Bone marrow (tissue), 2 donors: ENCODE measurements around the gene MUC5AC.
"Not testable (repeated sequence)": the region's sequence is repeated elsewhere in the genome, so short reads cannot be mapped to it uniquely, and the experiment has no call there.

ENCODE experiments used
- DNase-seq, 2 donors: peaks; one replicate each; lab custom pipeline; 2025; lab: John Stamatoyannopoulos, UW

The MUC5AC gene

GRCh38 chr11:1177771-1178090 is 20.0 kb downstream of the MUC5AC start:
- no peak for DNase-seq

GRCh38 chr11:1178201-1178885 is 20.6 kb downstream of the MUC5AC start:
- no peak for DNase-seq

DNA sequence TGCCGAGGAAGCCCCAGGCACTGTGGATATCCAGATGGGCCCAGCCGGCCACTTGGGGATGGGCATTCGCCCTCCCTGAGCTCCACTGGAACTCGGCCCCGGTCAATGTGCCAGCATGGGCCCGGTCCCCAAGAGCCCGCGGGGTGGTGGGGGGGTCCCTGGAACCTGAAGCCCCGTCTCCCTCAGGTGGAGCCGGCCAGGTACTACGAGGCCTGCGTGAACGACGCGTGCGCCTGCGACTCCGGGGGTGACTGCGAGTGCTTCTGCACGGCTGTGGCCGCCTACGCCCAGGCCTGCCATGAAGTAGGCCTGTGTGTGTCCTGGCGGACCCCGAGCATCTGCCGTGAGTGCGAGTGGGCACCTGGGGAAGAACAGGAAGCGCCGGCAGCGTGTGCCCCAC is 21.2 kb downstream of the MUC5AC start:
- DNase-seq = no peak

- no peak for DNase-seq
These were observed 21.9 kb downstream of the MUC5AC start for GRCh38 chr11:1179641-1180040.

DNA sequence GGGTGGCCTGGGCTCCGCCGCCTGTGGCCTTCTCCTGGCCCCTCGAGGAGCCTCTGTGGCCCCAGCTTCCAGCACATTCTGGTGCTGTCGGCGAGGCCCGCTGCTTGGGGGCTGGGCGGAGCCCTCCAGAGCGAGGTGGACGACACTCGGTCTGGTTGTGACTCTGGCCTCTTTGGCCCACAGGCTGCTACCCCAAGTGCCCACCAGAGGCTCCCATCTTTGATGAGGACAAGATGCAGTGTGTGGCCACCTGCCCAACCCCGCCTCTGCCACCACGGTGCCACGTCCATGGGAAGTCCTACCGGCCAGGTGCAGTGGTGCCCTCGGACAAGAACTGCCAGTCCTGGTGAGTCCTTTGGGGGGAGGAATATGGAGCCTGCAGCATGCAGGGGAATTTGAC is 22.4 kb downstream of the MUC5AC start:
- DNase-seq = no peak

- DNase-seq = no peak
These were observed 23.2 kb downstream of the MUC5AC start for GRCh38 chr11:1180947-1181391.

- DNase-seq = no peak
These were observed 23.7 kb downstream of the MUC5AC start for GRCh38 chr11:1181420-1181819.

DNA sequence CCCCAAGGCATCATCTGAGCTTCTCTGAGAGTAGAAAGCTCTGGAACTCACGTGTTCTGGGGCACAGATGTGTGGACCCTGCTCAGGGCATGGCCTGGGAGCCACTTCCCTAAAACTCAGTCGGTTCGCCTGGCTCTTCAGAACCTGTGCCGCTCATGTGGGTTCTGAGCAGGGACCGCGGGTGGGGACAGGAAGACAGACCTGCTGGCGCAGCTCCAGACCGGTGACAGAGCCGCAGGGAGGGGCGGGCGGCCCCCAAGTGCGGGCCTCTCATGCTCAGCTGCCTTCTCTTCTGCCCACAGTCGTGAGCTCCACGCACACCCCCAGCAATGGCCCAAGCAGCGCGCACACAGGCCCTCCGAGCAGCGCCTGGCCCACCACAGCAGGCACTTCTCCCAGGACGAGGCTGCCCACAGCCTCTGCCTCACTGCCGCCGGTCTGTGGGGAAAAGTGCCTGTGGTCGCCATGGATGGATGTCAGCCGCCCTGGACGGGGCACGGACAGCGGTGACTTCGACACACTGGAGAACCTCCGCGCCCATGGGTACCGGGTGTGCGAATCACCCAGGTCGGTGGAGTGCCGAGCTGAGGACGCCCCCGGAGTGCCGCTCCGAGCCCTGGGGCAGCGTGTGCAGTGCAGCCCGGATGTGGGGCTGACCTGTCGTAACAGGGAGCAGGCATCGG is 24.2 kb downstream of the MUC5AC start:
- no peak for DNase-seq

DNA sequence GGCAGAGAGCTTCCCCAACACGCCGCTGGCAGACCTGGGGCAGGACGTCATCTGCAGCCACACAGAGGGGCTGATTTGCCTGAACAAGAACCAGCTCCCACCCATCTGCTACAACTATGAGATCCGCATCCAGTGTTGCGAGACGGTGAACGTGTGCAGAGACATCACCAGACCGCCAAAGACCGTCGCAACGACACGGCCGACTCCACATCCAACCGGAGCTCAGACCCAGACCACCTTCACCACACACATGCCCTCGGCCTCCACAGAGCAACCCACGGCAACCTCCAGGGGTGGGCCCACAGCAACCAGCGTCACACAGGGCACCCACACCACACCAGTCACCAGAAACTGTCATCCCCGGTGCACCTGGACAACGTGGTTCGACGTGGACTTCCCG is 26.4 kb downstream of the MUC5AC start:
- DNase-seq = not testable (repeated sequence)

GRCh38 chr11:1188451-1189130 is 30.8 kb downstream of the MUC5AC start:
- DNase-seq = not testable (repeated sequence)

DNA sequence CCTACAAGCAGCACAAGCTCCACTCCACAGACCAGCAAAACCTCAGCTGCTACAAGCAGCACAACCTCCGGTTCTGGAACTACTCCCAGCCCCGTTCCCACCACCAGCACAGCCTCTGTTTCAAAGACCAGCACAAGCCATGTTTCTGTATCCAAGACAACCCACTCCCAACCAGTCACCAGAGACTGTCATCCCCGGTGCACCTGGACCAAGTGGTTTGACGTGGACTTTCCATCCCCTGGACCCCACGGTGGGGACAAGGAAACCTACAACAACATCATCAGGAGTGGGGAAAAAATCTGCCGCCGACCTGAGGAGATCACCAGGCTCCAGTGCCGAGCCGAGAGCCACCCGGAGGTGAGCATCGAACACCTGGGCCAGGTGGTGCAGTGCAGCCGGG is 32.1 kb downstream of the MUC5AC start:
- not testable (repeated sequence) for DNase-seq

DNA sequence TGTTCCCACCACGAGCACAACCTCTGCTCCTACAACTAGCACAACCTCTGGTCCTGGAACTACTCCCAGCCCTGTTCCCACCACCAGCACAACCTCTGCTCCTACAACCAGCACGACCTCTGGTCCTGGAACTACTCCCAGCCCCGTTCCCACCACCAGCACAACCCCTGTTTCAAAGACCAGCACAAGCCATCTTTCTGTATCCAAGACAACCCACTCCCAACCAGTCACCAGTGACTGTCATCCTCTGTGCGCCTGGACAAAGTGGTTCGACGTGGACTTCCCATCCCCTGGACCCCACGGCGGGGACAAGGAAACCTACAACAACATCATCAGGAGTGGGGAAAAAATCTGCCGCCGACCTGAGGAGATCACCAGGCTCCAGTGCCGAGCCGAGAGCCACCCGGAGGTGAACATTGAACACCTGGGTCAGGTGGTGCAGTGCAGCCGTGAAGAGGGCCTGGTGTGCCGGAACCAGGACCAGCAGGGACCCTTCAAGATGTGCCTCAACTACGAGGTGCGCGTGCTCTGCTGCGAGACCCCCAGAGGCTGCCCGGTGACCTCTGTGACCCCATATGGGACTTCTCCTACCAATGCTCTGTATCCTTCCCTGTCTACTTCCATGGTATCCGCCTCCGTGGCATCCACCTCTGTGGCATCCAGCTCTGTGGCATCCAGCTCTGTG is 34.2 kb downstream of the MUC5AC start:
- not testable (repeated sequence) for DNase-seq

DNA sequence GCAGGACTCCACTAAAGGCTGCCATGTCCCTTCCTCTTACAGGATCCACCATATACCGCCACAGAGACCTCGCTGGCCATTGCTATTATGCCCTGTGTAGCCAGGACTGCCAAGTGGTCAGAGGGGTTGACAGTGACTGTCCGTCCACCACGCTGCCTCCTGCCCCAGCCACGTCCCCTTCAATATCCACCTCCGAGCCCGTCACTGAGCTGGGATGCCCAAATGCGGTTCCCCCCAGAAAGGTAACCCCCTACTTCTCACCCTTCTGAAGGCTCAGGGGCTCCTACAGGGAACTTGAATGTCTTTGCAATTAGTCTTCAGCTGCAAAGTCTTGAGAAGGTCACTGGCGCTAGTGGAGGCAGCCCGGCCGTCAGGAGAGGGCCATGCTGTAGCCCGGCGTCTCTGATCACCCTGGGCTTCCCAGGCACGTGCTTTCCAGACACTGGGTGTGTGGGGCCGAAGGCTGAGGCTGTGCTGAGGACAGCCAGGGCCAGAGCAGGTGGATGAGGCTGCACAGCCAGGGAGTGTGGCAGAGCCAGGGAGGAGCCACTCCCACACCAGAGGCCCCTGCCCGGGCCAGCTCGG is 35.1 kb downstream of the MUC5AC start:
- no peak for DNase-seq

GRCh38 chr11:1193326-1194230 is 35.8 kb downstream of the MUC5AC start:
- DNase-seq = no peak

- DNase-seq = no peak
These were observed 36.7 kb downstream of the MUC5AC start for GRCh38 chr11:1194231-1194976.

- DNase-seq = no peak
These were observed 37.4 kb downstream of the MUC5AC start for GRCh38 chr11:1194977-1195681.

DNA sequence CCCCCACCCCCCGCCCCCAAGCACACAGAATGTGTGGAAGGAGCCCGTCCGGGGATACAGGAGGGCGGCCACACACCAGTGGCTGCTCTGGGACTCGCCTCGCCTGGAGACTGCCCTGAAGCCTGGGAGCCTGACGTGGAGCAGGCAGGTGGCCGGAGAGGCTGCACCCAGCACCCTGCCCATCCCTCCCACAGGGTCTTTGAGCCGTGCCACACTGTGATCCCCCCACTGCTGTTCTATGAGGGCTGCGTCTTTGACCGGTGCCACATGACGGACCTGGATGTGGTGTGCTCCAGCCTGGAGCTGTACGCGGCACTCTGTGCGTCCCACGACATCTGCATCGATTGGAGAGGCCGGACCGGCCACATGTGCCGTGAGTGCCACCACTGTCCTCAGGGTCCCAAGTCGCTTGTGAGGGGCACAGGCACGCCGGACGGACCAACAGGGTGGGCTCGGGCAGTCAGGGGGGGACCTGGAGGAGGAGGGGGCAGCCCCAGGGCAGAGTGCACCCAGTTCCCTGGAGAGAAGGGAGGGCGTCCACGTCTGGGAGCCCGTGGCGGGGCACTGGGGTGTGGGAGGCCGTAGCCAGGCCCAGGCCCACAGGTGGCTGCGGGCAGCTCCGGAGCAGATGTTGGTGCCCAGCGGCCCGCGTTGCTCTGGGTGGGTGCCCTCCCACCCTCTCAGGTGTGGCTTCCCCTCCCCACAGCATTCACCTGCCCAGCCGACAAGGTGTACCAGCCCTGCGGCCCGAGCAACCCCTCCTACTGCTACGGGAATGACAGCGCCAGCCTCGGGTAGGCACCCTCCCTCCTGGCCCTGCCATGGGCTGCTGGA is 38.1 kb downstream of the MUC5AC start:
- DNase-seq = no peak

DNA sequence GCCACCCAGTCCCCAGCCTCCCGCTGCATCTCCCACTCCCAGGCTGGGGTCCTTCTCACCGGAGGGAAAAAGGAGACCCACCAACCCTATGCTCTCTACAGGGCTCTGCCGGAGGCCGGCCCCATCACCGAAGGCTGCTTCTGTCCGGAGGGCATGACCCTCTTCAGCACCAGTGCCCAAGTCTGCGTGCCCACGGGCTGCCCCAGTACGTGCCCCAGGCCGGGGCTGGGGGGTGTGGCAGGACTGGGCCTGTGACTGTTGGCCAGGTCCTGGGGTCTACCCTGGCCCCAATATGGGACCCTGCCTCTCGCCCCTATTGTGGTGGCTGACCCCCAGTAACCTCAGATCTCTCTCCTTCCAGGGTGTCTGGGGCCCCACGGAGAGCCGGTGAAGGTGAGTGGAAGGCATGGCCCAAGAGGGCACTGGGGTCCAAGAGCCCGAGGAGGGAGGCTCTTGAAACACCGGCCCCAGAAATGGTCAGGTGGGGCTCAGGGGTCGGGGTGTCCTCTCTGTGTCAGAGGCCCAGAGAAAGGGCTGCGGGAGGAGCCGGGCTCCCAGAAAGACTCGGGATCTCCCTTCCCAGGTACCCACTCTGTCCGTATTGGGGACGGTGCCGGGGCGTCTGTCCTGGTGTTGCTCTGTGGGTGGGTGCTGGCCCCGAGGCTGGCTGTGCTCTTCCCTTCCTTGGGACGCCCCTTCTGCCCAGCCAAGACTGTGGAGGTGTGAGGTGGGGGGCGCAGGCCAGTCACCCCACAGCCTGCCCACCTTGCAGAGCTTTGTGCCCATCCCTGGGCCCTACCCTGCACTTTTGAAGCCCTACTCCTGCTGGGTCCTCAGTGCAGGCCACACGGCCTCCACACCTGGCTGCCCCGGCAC is 39.0 kb downstream of the MUC5AC start:
- DNase-seq = no peak
